NCI-H1694 treated with DMSO at 0.1 percent for 48 hours (cell line): Measurements from ENCODE around the gene NTF4.
A peak's percentile ranks its signal among the peaks of the same experiment; 100 is the strongest.
"Not testable (repeated sequence)": the region's sequence is repeated elsewhere in the genome, so short reads cannot be mapped to it uniquely, and the experiment has no call there.

Experiments
- DNase-seq: peaks from one replicate; lab custom pipeline; 2025; lab: John Stamatoyannopoulos, UW

NTF4 gene

GRCh38 chr19:49091391-49092038, 26.9 kb upstream of the NTF4 start:
- DNase-seq: no peak

GRCh38 chr19:49086296-49086695, 21.7 kb upstream of the NTF4 start:
- no peak for DNase-seq

DNA sequence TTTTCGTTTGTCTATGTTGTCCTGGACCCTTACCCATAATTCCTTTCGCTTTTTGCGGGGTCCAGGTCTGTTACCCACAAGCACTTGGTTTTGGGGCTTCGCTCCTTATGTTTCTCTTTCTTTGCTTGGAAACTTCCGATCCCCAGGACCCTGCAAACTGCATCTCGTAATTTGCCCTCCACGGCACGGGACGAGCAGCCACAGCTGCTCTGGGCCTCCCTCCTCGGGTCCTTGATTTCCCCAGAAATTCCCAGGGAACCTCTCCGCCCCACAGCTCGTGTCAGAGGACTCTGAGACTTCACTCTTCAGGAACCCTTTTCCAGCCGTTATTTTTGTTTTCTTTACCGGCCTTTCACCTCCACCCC, 21.2 kb upstream of the NTF4 start:
- DNase-seq: no peak

DNA sequence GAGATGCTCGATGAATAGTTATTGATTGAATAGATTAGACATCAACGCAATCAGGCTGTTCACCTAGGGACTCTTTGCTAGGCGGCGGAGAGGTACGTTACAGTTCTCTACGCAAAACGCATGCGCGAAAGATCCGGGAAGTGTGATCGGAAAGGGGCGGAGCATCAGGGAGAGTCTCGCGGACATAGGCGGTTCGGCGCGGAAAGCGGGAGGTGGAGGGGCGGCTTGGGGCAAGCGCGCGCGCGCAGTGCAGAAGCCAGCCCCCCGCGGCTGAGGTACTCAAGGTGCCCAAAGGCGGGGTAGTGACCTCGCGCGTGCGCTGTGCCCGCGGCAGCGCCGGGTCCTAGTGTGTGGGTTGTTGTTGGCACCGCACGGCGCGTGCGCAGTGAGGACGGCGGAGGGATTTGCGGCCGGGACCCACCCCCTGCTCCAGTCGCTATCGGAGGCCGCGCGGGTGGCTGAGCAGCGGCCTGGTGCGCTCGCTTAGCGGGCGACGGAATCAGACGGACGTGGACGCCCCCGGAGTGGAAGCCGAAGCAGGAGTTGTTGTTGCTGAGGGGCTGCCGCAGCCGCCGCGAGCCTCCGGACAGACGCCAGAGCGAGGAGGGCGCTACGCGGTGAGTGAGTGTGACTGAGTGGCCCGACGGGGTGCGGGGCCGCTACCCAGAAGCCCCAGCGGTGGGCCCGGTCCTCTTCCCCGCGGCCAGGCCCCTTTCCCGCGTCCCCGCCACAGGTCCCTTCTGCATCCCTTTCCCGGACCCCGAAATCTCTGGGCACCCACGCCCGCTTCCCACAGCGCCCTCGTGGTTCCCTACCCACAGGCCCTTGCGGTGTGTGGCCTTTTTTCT, 20.6 kb upstream of the NTF4 start, which contains the start of gene SNRNP70:
TSS of gene SNRNP70 (plus strand) at position 432 of the 848 bp plus-strand sequence. CDS start 964 bp downstream, outside the sequence.
- DNase-seq: peak; percentile 98

DNA sequence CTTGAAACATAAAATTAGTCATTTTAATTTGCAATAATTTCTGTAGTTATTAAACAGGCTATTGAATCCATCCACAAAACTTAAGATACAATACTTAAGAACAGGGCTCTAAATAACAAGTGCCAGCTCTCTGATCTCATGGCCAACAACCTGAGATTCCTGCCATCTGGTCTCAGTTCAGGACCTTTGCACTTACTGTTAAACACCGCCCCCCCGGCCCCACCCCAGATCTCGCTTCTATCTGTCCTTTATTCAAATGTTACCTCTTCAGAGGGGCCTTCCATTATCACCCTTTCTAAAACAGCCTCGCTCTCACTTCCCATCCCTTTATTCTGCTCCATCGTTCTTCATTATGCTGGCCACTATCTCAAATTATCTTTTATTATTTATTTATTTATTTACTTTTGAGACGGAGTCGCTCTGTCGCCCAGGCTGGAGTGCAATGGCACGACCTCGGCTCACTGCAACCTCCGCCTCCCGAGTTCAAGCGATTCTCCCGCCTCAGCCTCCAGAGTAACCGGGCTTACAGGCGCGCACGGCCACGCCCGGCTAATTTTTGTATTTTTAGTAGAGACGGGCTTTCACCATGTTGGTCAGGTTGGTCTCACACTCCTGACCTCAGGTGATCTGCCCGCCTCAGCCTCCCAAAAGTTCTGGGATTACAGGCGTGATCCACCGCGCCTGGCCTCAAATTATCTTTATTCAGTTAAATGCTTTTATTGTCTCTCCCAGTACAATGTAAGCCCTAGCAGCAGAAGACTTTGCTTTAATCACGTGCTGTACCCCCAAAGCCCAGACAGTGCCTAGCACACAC, 19.8 kb upstream of the NTF4 start:
- no peak for DNase-seq

DNA sequence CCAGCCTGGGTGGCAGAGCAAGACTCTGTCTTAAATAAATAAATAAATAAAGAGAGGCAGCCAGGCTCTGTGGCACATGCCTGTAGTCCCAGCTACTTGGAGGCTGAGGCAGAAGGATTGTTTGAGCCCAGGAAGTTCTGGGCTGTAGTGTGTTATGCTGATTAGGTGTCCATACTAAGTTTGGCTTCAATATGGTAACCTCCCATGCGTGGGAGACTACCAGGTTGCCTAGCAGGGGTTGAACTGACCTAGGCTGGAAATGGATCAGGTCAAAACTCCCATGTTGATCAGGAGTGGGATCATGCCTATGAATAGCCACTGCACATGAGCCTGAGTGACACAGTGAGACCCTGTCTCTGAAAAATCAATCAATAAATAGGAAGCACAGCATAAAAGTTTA, 16.7 kb upstream of the NTF4 start:
- no peak for DNase-seq

- DNase-seq: no peak
These were observed 15.8 kb upstream of the NTF4 start for GRCh38 chr19:49080392-49080791.

- not testable (repeated sequence) for DNase-seq
These were observed 10.3 kb upstream of the NTF4 start for GRCh38 chr19:49074869-49075268.

GRCh38 chr19:49073514-49074378, 9.1 kb upstream of the NTF4 start:
- DNase-seq: peak; percentile 40

DNA sequence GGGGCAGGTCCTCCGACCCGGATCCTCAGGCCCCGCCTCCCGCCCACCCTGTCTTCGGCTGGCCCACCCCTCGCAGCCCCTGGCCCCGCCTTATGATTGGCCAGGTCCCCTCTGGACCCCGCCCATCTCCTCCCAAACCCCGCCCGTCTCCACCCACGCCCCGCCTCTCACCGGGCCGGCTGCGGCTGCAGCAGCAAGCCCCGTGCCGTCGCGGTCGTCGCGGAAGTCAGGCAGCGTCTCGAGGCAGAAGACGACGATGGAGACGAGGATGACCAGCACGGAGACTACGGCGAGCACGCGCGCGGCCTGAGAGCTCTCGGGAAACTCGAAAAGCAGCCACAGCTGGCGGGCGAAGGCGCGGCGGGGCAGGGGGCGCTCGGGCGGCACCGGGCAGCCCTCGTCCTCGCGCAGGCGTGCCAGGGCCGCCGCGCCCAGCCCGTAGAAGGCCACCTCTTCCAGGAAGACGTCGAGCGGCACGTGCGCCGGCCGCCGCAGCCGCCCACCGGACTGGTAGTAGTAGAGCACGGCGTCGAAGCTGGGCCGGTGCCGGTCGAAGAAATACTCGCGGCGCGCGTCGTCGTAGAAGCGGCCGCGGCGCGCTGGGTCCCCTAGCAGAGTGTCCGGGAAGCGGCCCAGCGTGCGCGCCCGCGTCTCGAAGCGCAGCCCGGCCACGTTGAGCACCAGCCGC, 7.4 kb upstream of the NTF4 start:
- no peak for DNase-seq

- DNase-seq: no peak
These were observed 5.8 kb upstream of the NTF4 start for GRCh38 chr19:49070416-49070815.

DNA sequence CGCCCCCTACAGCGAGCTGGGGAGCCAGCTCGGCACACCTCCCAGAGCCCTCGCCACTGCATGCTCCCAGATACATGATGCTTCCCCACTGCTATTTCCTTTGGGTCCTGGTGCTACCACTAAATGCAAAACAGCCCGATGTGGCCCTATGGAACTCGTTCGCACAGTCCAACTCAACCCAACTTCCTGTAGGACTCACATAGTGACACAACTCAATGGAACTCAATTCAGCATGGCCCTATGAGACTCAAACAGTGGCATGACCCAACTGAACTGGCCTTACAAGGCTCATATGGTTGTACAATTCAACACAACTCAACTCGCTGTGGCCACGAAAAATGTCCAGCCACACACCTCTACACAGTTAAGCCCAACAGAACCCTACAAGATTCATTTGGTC, 4.4 kb upstream of the NTF4 start:
- no peak for DNase-seq

DNA sequence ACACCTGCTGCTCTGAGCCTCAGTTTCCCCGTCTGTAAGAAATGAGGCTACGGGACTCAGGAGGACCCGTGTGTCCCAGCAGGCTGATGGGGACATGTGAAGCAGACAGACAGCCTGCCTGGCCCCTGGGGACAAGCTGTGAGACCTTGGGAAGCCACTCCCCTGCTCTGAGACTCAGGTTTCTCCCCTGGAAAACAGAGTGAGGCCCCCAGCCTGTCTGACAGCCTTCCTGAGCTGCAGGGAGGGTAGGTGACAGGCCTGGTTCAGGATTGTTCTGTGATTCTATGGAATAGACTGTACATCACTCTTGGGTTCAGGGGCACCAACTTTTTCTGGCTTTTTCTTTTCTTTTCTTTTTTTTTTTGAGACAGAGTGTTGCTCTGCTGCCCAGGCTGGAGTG, 2.9 kb upstream of the NTF4 start:
- DNase-seq: no peak

- DNase-seq: no peak
These were observed 1.4 kb upstream of the NTF4 start for GRCh38 chr19:49065905-49066512.

GRCh38 chr19:49064029-49064629, 489 bp downstream of the NTF4 start:
- no peak for DNase-seq

DNA sequence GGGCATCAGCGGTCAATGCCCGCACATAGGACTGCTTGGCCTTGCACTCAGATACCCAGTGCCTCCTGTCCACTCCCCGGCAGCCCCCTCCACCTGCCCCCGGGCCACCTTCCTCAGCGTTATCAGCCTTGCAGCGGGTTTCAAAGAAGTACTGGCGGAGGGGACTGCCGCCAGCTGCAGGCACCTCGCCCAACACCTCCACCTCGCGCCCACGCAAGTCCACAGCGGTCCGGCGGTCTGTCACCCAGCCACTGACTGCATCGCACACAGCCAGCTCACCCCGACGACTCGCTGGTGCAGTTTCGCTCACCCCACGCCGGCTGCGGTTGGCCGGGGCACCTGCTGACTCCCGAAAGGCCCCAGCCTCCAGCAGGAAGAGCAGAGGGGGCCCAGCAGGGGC, 3.2 kb downstream of the NTF4 start:
- no peak for DNase-seq

DNA sequence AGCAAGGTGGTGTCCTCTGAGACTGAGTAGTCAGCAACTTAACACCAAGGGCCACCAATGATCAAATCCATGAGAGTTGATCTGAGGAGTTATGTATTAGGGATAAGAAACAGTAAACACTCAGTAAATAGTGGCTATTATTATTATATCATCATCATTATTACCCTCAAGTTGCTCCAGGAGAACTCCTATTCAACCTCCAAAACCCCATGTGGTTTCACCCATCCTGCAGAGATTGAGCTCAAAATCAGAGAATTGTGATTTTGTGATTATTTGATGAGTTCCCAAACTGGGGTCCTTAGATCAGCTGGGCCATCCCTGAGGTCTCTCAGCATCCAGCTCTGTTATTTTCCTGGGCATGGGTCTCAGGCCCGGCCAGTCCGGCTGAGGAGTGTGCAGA, 3.6 kb downstream of the NTF4 start:
- DNase-seq: no peak

DNA sequence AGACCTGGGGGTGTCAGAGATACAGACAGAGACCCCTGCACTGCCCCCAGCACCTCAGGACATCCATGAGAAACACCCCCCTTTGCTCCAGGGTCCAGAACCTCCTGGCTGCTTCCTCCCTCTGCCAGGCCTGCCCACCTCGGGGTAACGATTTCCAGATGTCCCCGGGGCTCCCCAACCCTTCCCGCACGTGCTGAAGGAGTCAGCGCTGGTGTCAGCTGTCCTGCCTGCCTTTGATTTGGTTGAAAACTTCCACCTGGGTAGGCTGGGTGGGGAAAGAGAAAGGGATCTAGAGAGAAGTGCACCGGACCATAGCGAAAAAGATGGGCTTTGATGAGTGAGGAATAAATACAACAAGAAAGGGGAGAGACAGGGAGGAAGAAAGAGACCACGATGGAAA, 5.6 kb downstream of the NTF4 start:
- no peak for DNase-seq

GRCh38 chr19:49058562-49058961, 6.1 kb downstream of the NTF4 start:
- no peak for DNase-seq

DNA sequence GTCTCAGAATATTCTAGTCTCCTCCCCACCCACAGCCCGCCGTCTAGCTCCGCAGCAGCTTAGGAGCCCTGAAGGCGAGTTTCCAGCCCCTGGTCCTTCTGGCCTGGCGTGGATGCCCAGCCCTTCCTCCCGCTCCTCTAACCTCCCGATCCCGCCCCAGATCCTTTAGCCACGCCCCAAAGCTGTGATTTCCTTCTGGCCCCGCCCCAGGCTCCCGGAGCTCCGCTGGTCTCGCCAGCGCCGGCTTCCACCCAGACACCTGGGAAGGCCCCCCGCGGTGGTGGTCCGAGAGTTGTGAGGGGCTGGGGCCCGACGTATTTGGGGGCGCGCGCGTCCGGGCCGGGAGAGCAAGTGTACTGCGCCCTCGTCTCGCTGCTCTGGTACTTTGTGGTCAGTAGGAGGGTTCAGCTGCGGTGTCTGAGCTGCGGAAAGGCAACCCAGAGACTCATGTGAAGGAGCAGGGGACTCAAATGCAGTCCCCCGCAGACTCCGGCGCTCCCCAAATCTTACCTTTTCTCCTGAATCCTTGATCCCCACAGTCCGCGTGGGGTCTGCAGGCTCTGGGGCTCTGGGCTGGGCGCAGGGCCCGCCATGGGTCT, 6.9 kb downstream of the NTF4 start, which contains the start of gene CGB7:
TSS of gene CGB7 (minus strand) at position 114 of the 599 bp plus-strand sequence. CDS start 2,374 bp downstream, outside the sequence.
- DNase-seq: no peak
